ENCODE measurements around the gene FITM1. TPM values are rescaled to one million over a fixed set of nuclear protein-coding genes. Genes with fewer than 3 reads are reported as not detected.

Gene FITM1
- polyA plus RNA-seq, 3 donors: 1.1 to 2.3 (median 1.5) TPM

- no peak for DNase-seq
Observed at GRCh38 chr14:24137529-24138395, 7.3 kb downstream of the FITM1 start.

DNA sequence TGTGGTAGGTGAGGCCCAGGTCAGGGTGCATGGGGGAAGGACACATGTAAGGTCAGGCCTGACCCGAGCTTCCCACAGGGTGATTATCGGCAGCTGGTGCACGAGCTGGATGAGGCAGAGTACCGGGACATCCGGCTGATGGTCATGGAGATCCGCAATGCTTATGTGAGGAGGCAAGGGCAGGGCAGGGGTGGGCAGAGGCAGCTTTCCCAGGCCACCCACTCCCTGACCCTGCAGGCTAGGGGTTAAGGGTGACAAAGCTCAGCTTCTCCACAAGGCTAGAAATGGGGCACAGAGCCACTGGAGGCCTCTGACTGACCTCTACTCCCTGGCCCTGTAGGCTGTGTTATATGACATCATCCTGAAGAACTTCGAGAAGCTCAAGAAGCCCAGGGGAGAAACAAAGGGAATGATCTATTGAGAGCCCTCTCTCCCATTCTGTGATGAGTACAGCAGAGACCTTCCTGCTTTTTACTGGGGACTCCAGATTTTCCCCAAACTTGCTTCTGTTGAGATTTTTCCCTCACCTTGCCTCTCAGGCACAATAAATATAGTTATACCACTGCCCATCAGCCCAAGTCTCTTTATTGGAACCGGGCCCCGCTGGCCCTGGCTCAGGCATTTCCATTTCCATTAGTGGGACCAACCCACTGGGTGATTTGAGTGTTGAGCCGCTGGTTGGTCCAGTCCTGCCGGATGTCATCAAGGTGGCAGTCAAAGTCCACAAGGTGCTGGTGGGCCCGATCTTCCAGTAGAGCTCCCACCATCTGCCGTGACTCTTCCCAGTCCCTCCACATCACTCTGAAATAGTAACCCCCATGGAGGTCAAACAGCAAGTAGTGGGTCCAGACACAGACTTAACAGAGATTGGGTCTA, 8.2 kb downstream of the FITM1 start:
- DNase-seq: no peak

DNA sequence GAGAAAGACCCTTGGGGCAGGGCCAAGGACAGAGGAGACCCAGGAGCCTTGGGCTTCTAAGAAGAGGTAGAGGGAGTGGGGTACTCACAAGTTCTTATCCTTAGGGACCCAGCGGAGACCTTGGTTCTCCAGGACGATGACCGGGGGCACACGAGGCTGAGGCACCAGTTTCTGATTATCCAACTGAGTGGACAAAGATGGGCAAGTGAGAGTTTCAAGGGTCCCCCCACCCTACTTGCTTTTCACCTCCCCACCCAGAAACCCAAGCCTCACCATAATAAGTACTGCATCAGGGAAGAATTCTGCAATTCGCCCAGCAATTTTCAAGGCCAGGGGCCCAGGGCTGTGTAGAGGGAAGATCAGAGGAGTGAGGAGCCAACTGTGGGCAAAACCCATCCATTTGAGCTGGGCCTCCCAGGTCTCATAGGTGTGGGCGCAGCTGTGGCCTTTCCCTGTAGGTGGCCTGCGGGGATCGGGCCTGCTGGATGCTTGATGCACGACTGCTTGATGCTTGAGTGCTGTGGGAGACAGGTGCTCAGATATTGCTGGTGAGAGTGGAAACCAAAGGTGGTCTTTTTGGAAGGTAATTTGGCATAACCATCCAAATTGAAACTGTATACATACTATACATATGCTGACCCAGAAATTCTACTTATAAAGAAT, 8.9 kb downstream of the FITM1 start:
- DNase-seq: no peak

- peak; percentile 100 for DNase-seq
Observed at GRCh38 chr14:24141097-24141880, 10.8 kb downstream of the FITM1 start, which contains the start of gene EMC9. Gene EMC9 (minus strand): TSS chr14:24141591. CDS start chr14:24141304, 287 bp downstream.

DNA sequence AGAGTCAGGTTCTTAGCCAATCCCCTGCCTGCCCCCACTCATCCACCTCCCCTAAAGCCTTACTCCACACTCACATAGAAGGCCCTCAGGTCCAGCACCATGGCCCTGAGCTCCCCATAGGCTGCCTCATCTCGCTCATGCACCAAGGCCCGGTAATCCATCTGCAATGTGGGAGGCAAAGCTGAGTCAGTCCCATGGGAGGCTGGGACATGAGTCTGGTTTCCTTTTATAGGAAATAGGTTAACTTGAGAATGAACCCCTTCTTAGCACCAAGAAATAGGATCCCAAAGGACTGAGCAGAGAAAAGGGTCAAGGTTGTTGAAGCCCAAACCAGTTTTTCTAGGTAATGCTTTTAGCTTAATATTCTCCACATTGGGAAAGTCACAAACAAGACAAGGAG, 13.1 kb downstream of the FITM1 start:
- DNase-seq: no peak

DNA sequence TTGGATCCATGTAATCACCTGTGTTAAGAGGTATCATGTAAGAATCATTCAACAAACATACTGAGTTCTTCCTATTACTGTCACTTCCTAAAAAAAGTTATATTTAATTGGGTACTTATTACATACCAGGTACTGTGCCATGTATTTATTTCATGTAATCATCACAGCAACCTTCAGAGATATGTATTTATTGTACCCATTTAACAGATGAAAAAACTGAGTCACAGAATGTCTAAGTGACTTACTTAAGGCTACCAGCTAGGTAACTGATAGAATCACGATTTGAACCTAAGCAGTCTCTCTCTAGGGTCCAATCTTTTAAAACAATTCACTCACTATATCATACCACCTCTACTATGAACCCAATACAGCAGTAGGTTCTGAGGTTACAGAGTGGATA, 14.0 kb downstream of the FITM1 start:
- DNase-seq: no peak

DNA sequence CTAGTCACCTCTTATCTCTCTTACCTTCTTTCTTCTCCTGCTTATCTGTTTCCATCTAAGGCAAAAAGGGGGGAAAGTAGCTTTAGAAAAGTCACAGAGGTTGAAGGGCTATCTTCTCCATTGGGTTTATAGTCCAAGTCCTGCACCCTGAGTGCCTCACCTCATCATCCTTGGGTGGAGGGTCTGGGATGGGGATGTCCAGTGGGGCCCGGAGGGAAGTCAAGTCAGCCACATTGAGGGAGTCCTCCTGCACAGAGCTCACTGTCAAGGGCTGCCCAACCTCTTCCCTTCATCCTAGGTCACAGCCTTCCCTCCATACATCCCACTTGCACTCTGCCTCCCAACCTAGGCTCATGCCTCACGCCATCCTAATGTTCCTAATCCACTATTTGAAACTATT, 14.8 kb downstream of the FITM1 start:
- DNase-seq: no peak

DNA sequence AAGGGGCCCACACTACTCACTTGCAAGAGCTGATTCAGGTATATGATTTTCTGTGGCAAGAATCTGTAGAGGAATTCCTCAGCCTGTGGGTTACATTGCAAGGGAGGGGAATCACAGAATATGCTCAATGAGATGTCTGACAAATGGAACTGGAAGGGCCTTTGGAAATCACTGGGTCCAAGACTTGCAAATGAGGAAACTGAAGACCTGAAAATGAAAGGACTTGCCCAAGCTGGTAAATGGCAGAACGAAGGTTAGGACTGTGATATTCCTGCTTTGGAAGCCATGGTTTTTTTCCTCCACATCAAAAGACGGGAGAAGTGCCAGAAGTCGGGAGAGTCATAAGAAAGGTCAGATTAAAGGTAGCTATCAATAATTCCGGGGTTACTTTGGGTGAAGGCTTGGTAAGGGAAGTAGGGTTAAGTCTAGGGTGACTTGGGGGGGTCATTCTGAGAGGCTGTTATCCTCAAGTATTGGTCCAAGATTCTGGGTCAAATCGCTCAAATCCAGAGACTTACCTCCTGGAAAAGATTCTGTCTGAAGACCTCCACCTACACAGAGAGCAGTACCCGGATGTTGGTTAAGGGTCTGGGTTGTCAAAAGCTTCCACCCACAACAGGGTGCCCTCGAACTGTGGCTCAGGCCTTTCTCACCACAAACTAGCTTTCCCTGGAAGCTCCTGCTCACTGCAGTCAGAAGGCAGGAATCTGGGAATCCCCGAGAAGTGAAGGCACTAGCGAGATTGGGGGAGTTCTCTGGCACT, 15.4 kb downstream of the FITM1 start:
- DNase-seq: no peak

GRCh38 chr14:24146453-24146977, 16.1 kb downstream of the FITM1 start, which contains the start of gene PSME2:
Gene PSME2 (minus strand): TSS chr14:24146610. CDS start chr14:24146581, 29 bp downstream.
- DNase-seq: peak; percentile 98

GRCh38 chr14:24146978-24147760, 16.7 kb downstream of the FITM1 start, which contains the start of gene RNF31:
Gene RNF31 (plus strand): TSS chr14:24147498. CDS start chr14:24147699, 201 bp downstream.
- peak; percentile 99 for DNase-seq

GRCh38 chr14:24147761-24148428, 17.4 kb downstream of the FITM1 start:
- DNase-seq: no peak

GRCh38 chr14:24149302-24149969, 19.0 kb downstream of the FITM1 start:
- no peak for DNase-seq

DNA sequence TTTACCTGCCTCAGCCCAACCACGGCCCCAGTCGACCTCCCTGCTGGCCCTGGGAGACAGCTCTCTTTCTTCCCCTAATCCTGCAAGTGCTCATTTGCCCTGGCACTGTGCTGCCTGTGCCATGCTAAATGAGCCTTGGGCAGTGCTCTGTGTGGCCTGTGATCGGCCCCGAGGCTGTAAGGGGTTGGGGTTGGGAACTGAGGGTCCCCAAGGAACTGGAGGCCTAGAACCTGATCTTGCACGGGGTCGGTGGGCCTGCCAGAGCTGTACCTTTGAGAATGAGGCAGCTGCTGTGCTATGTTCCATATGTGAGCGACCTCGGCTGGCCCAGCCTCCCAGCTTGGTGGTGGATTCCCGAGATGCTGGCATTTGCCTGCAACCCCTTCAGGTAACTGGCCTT, 19.6 kb downstream of the FITM1 start:
- no peak for DNase-seq

DNA sequence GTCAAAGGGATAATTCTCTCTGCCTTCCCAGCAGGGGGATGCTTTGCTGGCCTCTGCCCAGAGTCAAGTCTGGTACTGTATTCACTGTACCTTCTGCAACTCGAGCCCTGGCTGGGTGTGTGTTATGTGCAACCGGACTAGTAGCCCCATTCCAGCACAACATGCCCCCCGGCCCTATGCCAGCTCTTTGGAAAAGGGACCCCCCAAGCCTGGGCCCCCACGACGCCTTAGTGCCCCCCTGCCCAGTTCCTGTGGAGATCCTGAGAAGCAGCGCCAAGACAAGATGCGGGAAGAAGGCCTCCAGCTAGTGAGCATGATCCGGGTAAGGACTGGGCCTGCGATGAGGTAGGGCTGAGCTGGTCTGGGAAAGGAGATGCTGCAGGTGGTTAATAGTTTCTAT, 20.1 kb downstream of the FITM1 start:
- DNase-seq: no peak

GRCh38 chr14:24150993-24151392, 20.5 kb downstream of the FITM1 start:
- DNase-seq: no peak

- no peak for DNase-seq
Observed at GRCh38 chr14:24151404-24152080, 21.1 kb downstream of the FITM1 start.

DNA sequence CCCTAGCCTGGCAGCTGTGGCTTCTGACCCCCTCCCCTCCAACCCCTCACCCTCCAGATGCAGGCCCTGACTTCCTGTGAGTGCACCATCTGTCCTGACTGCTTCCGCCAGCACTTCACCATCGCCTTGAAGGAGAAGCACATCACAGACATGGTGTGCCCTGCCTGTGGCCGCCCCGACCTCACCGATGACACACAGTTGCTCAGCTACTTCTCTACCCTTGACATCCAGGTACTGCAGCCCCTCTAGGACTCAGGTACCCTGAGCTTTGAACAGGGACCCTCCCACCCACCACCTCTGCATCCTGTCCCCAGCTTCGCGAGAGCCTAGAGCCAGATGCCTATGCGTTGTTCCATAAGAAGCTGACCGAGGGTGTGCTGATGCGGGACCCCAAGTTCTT, 24.6 kb downstream of the FITM1 start:
- no peak for DNase-seq

Data from renal pelvis (tissue), 4 donors.